Measurements from ENCODE around the gene LRRC56. TPM values are rescaled to one million over a fixed set of nuclear protein-coding genes. Genes with fewer than 3 reads are reported as not detected.

The LRRC56 gene
- total and polyA plus RNA-seq, 2 of the 13 experiments (the other 11 are each of a cell fraction or from before 2014, with no cell fraction given), result 0.11 to 0.29 TPM

DNA sequence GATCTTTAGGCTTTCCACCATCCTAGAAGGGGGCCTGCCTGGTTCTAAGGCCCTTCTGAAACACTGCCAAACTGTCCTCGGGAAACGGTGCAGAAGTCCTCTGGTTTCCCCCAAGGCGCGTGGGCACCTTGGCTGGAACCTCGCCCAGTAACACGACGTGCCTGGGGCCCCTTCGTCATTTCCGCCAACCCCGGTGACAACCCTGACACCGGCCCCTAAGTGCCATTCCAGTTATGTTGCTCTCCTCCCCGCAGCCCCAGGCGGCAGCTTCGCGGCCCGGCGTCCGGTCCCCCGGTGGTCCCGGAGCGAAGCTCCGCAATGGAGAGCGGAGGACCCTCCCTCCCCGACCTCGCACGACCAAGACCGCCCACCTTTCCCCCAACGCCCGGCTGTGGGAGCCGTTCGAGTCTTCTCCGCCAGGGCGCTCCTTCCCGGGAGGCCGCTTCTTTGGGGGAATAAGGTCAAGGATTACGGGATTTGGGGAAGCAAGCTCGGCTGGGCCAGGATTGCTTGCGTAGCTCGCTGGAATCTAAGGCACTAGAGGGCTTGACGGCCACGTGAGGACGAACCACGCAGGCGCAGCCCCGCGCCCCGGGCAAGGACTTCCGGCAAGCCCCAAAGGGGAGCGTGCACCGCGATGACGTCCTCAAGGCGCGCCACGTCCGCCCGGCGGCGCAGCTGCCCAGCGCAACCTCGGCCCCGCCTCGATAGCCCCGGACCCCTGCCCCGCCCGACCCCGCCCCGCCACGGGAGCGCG, 30.9 kb upstream of the LRRC56 start (continued):
- TF ChIP-seq RFXAP (CRISPR knock-in tag; IDR thresholded peaks at IDR 0.05; ENCODE audit: borderline replicate concordance) (no peak; the same call in 1 of the 2 replicates), NFYB (CRISPR knock-in tag; IDR thresholded peaks at IDR 0.05) (peak; percentile 14; the same call in 1 of the 2 replicates), REPIN1 (CRISPR knock-in tag; IDR thresholded peaks at IDR 0.05; ENCODE audit: borderline replicate concordance, low read depth) (0 out of 2 replicates have a peak, but pooled peaks have one; percentile 21), ZNF782 (CRISPR knock-in tag; IDR thresholded peaks at IDR 0.05; ENCODE audit: borderline replicate concordance) (0 out of 2 replicates have a peak, but pooled peaks have one; percentile 26), HHEX (CRISPR knock-in tag; IDR thresholded peaks at IDR 0.05) (no peak), PCBP1 (IDR thresholded peaks at IDR 0.05; ENCODE audit: borderline replicate concordance, low read depth, low read length) (no peak; the same call in 1 of the 2 replicates), TMF1 (CRISPR knock-in tag; IDR thresholded peaks at IDR 0.05; ENCODE audit: low read depth) (no peak), ZBTB37 (CRISPR knock-in tag; IDR thresholded peaks at IDR 0.05) (0 out of 2 replicates have a peak, but pooled peaks have one; percentile 53), SP2 (CRISPR knock-in tag; IDR thresholded peaks at IDR 0.05) (no peak; the same call in 1 of the 2 replicates), ZSCAN12 (CRISPR knock-in tag; IDR thresholded peaks at IDR 0.05) (no peak; the same call in 1 of the 2 replicates), EED (CRISPR knock-in tag; IDR thresholded peaks at IDR 0.05) (peak; percentile 79), HMGXB3 (CRISPR knock-in tag; IDR thresholded peaks at IDR 0.05; ENCODE audit: borderline replicate concordance) (peak; percentile 31; the same call in 1 of the 2 replicates), NRL (CRISPR knock-in tag; IDR thresholded peaks at IDR 0.05; ENCODE audit: borderline replicate concordance) (peak; percentile 16; the same call in 1 of the 2 replicates), TARDBP (CRISPR knock-in tag; IDR thresholded peaks at IDR 0.05) (peak; percentile 75; the same call in 1 of the 2 replicates), MAFG (CRISPR knock-in tag; IDR thresholded peaks at IDR 0.05) (no peak), FOXK1 (CRISPR knock-in tag; IDR thresholded peaks at IDR 0.05; ENCODE audit: borderline replicate concordance, low read depth) (peak; percentile 69; the same call in 1 of the 2 replicates), ZNF577 (CRISPR knock-in tag; IDR thresholded peaks at IDR 0.05; ENCODE audit: borderline replicate concordance, low read depth) (no peak), SMAD1 (CRISPR knock-in tag; IDR thresholded peaks at IDR 0.05; ENCODE audit: borderline replicate concordance, low read depth) (peak; percentile 87; the same call in 1 of the 2 replicates), PHF8 (CRISPR knock-in tag; IDR thresholded peaks at IDR 0.05) (peak; percentile 91)
- TF ChIP-seq, protein P1, sequence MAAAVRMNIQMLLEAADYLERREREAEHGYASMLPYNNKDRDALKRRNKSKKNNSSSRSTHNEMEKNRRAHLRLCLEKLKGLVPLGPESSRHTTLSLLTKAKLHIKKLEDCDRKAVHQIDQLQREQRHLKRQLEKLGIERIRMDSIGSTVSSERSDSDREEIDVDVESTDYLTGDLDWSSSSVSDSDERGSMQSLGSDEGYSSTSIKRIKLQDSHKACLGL (CRISPR knock-in tag; IDR thresholded peaks at IDR 0.05), result peak; percentile 97
- TF ChIP-seq, protein P2, sequence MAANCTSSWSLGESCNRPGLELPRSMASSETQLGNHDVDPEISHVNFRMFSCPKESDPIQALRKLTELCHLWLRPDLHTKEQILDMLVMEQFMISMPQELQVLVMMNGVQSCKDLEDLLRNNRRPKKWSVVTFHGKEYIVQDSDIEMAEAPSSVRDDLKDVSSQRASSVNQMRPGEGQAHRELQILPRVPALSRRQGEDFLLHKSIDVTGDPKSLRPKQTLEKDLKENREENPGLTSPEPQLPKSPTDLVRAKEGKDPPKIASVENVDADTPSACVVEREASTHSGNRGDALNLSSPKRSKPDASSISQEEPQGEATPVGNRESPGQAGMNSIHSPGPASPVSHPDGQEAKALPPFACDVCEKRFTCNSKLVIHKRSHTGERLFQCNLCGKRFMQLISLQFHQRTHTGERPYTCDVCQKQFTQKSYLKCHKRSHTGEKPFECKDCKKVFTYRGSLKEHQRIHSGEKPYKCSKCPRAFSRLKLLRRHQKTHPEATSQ (CRISPR knock-in tag; IDR thresholded peaks at IDR 0.05; ENCODE audit: borderline replicate concordance), result peak; percentile 63; the same call in 1 of the 2 replicates
